Fibroblast of gingiva (primary cell): ENCODE measurements around the gene ATG4A.

ENCODE experiments used
- DNase-seq: peaks from one replicate; pipeline ENCODE4 v3.0.0-alpha.2; 2011; ENCODE audit warnings: low read depth

ATG4A gene

DNA sequence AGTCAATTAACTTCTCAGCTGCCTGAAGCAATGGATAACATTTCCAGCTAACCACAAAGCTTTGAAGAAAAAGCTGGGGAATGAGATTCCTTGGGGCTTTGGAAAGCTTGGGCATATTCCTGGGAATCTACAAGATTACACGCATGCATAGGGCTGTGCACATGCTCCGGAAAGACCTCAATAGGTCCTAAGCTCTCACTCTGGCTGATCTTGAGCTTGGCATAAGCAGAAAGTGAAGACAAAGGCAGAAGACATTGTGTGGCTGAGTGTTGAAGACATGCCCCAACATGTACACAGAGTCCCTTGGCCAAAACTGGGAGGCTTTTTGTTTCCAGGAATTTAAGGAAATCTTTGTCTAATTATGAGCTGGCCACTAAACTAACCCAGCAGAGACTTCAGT is 31.2 kb downstream of the ATG4A start:
- DNase-seq, result peak; percentile 29

DNA sequence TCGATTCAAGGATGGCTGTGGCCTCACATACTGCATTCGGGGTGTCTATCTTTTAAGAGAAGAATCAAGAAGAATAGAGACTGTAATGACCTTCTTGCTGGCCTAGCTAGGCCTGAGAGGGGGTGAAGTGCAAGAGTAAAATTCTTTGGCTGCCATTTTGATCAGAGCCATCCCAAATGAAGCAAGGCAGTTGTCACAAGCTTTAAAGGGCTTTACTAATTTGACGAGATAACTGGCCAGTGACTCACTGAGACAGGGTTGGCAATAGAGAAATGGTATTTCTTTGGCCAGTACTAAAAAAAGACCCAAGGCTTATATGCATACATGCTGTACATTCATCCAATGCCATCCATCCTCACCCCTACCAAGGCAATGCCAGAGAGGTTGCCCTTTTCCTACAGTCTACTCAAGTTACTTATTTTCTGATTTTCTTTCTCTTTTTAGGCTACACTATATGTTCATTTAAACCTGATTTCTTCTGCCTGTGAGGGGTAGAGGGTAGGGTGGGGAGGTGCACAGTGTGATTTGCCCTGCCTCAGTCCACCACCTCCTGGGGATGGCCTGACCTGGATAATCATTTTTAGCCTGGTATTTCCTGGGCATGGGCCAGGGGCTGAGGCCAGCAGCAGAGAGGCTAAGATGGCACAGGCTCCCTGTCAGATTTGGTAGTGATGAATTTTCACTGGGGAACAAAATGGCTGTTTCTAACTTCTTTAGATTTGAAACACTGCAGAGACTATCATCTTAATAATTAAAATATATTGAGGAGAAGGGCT is 32.2 kb downstream of the ATG4A start:
- DNase-seq, result no peak

- DNase-seq, result no peak
Observed at GRCh38 chrX:108126661-108127060, 35.1 kb downstream of the ATG4A start.

GRCh38 chrX:108127152-108127551 is 35.6 kb downstream of the ATG4A start:
- no peak for DNase-seq

GRCh38 chrX:108130889-108131288 is 39.3 kb downstream of the ATG4A start:
- no peak for DNase-seq

DNA sequence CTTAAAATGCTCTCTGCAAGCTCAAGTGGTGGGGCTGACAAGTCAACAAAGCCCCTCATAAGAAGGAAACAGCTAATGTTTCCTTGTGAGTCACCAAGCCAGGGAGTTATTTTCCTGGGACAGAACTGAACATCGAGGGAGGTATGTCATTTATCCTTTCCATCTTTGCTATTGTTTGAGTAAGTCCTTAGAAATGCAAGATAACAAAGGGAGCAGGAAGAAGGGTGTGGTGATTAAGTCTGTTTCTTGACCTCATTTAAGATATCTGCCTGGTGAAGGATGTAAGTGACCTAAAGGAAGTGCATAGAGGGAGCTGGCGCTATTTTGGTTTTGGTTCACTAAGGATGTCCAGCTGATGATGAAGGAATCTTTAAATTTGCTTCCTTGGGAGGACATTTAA is 39.9 kb downstream of the ATG4A start:
- DNase-seq, result no peak

- no peak for DNase-seq
Observed at GRCh38 chrX:108132034-108132433, 40.5 kb downstream of the ATG4A start.

DNA sequence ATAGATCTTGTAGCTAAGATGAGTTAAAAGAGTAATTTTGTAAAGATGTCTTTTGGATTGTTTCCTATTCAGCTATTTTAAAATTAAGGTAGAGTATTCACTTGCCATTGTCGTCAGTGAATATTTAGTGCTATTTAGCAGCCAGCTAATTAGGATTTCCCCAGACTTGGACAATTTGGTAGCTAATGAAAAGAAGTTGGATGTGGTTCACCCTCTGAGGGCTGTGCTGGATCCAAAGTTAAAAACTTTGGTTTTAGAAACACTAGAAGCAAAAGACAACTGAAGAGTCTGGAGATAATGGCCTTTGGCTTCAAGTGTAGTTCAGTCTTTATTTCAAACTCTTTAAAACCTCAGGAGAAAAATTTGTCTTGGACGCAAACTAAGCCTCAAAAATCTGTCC is 41.3 kb downstream of the ATG4A start:
- no peak for DNase-seq

DNA sequence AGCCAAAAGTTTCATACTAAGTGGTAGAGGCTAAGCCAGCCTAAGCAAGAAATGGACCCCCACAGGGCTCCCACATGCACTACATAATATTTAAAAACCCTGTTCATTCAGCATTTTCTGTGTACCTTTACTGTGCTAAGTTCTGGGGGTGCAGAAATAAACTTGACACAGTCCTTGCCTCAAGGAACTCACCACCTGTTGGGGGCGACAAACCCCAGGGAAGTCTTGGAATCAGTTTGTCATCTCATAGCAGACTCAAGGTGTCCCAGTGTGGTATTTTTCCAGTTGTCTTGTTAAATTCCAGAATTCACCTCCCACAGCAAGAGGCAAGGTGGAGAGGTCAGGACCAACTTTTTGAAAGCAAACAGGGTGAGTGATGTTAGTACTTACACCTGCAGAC is 43.1 kb downstream of the ATG4A start:
- no peak for DNase-seq

DNA sequence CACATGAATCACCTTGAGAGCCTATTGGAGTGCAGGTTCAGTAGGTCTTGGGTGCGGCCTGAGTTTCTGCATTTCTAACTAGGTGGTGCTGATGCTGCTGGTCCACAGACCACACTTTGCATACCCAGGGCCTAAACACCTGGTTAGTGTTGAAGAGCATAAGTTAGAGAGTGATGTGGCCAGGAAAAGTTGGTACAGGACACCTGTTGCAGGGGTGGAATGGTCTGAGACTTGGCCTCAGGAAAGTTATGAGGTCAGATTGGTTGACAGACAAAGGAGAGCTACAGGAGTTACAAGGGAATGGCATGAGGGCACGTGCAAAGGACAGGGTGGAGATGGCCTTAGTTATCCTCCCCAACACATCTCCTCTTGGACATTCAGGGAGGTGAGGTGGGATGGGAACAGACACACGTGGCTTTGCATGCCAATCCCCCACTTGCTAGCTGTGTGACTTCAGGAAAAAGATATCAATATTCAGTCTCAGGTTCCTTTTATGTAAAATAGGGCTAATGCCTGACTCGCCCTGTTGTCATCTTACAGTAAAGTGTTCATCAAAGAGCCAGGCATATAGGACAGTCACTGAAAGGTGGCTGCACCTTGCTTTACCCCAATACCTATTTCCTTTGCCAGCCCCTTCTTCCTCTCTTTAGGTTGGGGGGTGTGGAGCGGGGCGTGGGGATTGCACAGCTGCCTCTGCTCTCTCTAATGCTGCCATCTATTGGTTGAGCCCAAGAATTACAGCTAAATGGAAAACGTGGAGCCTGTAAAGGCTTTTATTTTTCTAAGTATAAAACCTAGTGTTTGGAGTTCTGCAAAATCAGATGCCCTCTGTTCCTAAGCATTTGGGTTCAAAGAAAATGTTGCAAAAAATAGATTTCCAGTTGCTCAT is 47.5 kb downstream of the ATG4A start:
- DNase-seq, result no peak

DNA sequence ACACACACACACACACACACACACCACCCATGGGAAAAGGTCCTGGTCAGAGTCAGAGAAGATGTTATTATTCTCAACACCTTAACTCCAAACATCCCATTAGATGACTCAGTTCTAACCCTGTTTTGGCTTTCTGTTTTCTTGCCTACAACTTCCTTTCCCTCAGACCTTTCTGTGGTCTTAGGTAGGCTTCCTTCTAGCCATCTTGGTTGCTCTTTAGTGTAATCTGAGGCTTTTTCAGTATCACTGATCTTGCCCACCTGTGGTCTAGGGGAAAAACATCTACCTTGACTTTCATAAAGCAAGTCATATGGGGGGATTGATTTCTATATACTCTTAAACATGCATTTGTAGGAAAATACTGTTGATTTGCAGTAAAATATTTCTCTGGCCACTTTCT is 56.9 kb downstream of the ATG4A start:
- no peak for DNase-seq

- DNase-seq, result no peak
Observed at GRCh38 chrX:108156082-108156481, 64.5 kb downstream of the ATG4A start.

GRCh38 chrX:108156934-108157466 is 65.4 kb downstream of the ATG4A start:
- DNase-seq, result no peak

DNA sequence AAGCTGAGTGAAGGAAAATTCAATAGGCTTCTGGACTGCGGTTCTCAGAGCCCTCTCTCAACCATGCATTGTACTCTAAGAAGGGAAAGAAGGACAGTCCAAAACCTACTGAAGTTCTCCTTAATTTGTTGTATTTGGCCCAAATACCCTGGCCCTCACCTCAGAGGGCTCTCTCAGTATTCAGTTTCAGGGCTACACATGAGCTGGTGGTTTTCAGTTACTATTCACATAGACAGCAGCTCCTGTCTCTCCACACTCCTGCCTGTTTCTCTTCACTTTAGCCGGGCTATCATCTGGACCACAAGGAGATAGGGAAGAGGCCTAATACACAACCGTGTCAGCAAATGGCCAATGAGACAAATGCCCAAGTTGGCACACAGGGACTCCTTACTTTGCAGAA is 66.0 kb downstream of the ATG4A start:
- no peak for DNase-seq

DNA sequence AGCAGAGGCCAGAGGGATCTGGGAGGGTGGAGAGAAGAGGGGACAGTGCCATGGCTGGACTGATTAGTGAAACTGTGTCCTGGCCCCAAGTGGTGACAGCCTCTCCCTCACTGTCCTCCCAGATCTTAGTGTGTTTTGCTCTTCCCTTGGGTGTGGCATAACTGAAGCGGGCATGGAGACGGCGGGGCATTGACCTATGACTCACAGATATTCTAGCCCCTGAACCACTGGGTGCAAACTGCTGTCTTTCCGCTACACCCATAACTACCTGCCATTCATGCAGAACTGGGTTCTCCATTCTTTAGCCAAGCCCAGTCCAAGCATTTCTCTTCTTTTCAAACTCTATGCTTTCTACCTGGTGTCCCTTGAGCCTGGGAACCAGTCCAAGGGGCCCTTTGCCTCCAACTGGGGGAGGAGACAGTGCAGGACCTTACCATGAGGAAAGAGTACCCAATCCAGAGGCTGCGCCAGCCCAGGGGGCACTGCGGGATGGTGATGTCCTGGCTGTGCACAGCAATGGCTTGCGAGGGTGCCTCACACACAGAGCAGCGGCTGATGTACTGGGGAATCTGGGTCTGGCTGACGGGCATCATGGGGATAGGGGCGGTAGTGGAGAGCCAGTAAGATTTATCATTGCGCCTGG is 67.6 kb downstream of the ATG4A start:
- no peak for DNase-seq

- DNase-seq, result no peak
Observed at GRCh38 chrX:108160309-108160708, 68.7 kb downstream of the ATG4A start.

- no peak for DNase-seq
Observed at GRCh38 chrX:108162265-108162664, 70.7 kb downstream of the ATG4A start.

DNA sequence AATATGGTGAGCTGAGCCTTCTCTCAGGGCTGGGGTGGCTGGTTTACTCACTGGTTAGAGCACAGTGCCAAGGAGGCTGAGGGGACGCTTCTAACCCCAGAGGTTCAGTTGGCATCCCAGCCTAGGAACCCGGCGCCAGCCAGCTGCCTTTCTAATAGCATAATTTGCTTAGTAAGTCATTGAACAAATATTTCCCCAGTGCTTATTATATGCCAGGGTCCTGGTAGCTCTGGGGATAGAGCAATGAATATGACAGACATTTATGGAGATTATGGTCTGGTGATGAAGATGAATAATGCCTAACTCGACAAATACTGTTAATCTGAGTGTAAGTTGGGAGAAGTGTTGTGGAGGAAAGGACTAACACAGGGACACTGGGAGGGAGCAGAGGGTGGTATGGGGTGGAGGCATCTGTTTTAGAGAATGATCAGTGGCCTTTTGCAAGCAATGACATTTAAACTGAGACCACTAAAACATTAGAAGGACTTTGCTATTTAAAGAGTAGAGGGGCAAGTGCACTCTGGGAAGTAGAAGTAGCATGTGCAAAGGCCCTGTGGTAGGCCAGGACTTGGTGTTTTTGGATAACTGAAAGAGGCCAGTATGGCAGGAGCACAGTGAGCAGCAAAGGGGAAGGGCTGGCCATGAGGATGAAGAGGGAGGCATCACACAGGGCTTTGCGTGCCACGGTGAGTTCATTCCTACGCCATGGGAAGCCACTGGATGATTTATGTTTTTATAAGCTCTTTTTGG is 71.9 kb downstream of the ATG4A start:
- no peak for DNase-seq

DNA sequence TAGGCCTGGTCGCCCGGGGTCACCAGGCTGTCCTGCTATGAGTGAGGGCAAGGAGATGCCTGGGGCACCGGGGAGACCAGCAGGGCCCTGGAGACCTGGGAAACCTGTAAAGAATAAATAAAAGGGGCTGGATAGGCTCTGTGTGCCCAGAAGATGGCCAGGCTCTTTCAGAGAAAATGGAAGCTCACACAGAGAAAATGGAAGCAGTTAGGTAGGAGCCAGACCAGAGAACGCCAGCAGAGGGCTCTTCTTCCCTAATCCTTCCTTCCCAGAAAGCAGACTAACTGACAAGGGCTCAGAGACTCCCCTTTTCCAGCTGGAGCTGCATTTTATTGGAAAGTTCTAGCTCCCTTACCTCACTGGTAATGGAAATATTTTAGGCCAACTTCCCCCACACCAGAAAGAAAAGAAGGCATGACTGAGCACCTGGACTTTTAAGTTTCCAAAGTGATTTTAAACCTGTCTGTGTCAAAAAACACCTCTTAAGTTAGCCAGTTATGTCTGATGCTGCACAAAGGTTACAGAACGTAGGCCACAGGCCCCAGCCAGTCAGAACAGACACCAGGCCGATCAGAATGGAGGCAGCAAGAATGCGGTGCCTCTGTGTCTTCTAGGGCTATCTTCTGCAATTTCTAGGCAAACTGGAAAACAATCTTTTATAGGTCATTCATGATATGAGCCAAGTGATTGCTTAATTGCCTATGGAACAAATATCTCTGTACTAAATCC is 74.0 kb downstream of the ATG4A start:
- peak; percentile 43 for DNase-seq

DNA sequence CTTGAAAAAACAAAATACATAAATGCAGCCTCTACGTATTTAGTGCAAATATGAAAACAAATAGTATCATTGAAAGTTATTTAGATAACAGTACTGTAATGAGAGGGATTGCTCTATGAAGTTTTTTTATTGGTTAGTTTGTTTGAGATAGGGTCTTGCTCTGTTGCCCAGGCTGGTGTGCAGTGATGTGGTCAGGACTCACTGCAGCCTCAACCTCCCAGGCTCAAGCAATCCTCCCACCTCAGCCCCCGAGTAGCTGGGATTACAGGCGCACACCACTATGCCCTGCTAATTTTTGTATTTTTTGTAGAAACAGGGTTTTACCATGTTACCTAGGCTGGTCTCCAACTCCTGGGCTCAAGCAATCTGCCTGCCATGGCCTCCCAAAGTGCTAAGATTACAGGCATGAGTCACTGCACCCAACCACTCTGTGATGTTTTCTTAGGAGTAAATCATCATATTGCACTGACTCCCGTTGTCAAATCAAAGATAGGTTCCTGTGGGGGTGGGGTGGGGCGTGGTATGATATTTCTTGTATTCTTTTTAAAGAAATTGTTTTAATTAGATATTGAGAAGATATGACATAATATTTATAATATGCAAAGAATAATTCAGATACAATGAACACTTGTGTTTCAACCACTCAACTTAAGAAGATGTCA is 75.8 kb downstream of the ATG4A start:
- DNase-seq, result no peak
